IMR-90 (cell line): ENCODE data around the gene DAB1. TPM values are rescaled to one million over a fixed set of nuclear protein-coding genes. Genes with fewer than 3 reads are reported as not detected.

Source experiments
- ATAC-seq: fragments of 200-7000 bp; cut with Tn5 transposase; 2 replicates; pipeline ENCODE4 v1.9.1; 2020; ENCODE audit warnings: low read depth, mild to moderate bottlenecking, moderate library complexity
- BruUV-seq: library from RNA; stranded (reverse); fragments of 400-500 nt; replicated peaks from 2 replicates; lab custom pipeline; 2021; lab: Mats Ljungman, UMichigan
- CTCF ChIA-PET: fragments of 300-600 bp; formaldehyde crosslinking; extraction: SDS; loops from one replicate; lab custom pipeline; 2021; ENCODE audit warnings: antibody characterized with exemption; lab: Yijun Ruan, JAX
- POLR2A ChIA-PET: fragments of 300-600 bp; sonication (Branson Sonifier 250); formaldehyde crosslinking; loops from one replicate; lab custom pipeline; 2022; ENCODE audit warnings: antibody characterized with exemption; ENCODE audit not compliant: unreplicated experiment; lab: Charles Lee
- DNase-seq: peaks from one replicate; pipeline ENCODE4 v3.0.0; 2013
- H2AFZ ChIP-seq: replicated peaks from 2 replicates; pipeline ENCODE3; 2013; ENCODE audit warnings: low read length, mild to moderate bottlenecking; ENCODE audit not compliant: poor library complexity
- H2AK5ac ChIP-seq: 2 replicates; pipeline ENCODE4 v1.6.1; 2013; ENCODE audit warnings: low read depth, low read length, inconsistent platforms
- H2AK9ac ChIP-seq: replicated peaks from 2 replicates; pipeline ENCODE3; 2013; ENCODE audit warnings: mild to moderate bottlenecking, low read depth, low read length, moderate library complexity; ENCODE audit not compliant: poor library complexity
- H2BK120ac ChIP-seq: 2 replicates; pipeline ENCODE4 v1.6.1; 2013; ENCODE audit warnings: low read depth, low read length, inconsistent platforms
- H2BK15ac ChIP-seq: 3 replicates; pipeline ENCODE4 v1.6.1; 2013; ENCODE audit warnings: low read depth, low read length, inconsistent platforms
- H2BK20ac ChIP-seq: 2 replicates; pipeline ENCODE4 v1.6.1; 2013; ENCODE audit warnings: low read depth, mild to moderate bottlenecking, inconsistent platforms, low read length, moderate library complexity
- H2BK5ac ChIP-seq: 2 replicates; pipeline ENCODE4 v1.6.1; 2013; ENCODE audit warnings: mild to moderate bottlenecking, low read depth, low read length, inconsistent platforms; ENCODE audit not compliant: poor library complexity, severe bottlenecking
- H3K14ac ChIP-seq: replicated peaks from 2 replicates; pipeline ENCODE4 v1.6.1; 2013; ENCODE audit warnings: low read depth, low read length, inconsistent platforms
- H3K18ac ChIP-seq: 2 replicates; pipeline ENCODE4 v1.6.1; 2013; ENCODE audit warnings: low read depth, low read length, control low read depth
- H3K23ac ChIP-seq: 2 replicates; pipeline ENCODE4 v1.6.1; 2013; ENCODE audit warnings: low read depth, low read length, inconsistent platforms
- H3K27ac ChIP-seq: 2 replicates; pipeline ENCODE4 v1.5.1; 2013; ENCODE audit warnings: mild to moderate bottlenecking, control low read depth, low read length; ENCODE audit not compliant: insufficient read depth
- H3K27me3 ChIP-seq: 2 replicates; pipeline ENCODE4 v1.6.1; 2013; ENCODE audit warnings: low read length; ENCODE audit not compliant: control insufficient read depth, insufficient read depth
- H3K36me3 ChIP-seq: 2 replicates; pipeline ENCODE4 v1.6.1; 2013; ENCODE audit warnings: low read length, mixed read lengths; ENCODE audit not compliant: control insufficient read depth, insufficient read depth
- H3K4ac ChIP-seq: 2 replicates; pipeline ENCODE4 v1.6.1; 2013; ENCODE audit warnings: low read depth, low read length, inconsistent platforms
- H3K4me1 ChIP-seq: 2 replicates; pipeline ENCODE4 v1.6.1; 2013; ENCODE audit warnings: low read length, mixed read lengths; ENCODE audit not compliant: control insufficient read depth, insufficient read depth
- H3K4me2 ChIP-seq: 2 replicates; pipeline ENCODE4 v1.6.1; 2013; ENCODE audit warnings: low read depth, mild to moderate bottlenecking, control low read depth, low read length, moderate library complexity
- H3K4me3 ChIP-seq: 2 replicates; pipeline ENCODE4 v1.5.1; 2013; ENCODE audit warnings: low read depth, mild to moderate bottlenecking, control low read depth, low read length, moderate library complexity; ENCODE audit not compliant: insufficient read depth
- H3K56ac ChIP-seq: 2 replicates; pipeline ENCODE4 v1.6.1; 2013; ENCODE audit warnings: low read length, inconsistent platforms; ENCODE audit not compliant: insufficient read depth; ENCODE audit errors: extremely low read depth
- H3K79me1 ChIP-seq, 2 experiments: 2 replicates each; pipeline ENCODE4 v1.6.1; 2013; ENCODE audit warnings: low read length in 2 of 2, inconsistent platforms in 1 of 2, low read depth in 1 of 2
- H3K9ac ChIP-seq: 2 replicates; pipeline ENCODE4 v1.6.1; 2013; ENCODE audit warnings: low read depth, low read length, control low read depth
- H3K9me1 ChIP-seq: 2 replicates; pipeline ENCODE4 v1.6.1; 2013; ENCODE audit warnings: low read length, inconsistent platforms; ENCODE audit not compliant: insufficient read depth
- H3K9me3 ChIP-seq: 2 replicates; pipeline ENCODE4 v1.6.1; 2013; ENCODE audit warnings: low read length; ENCODE audit not compliant: control insufficient read depth, insufficient read depth
- H4K20me1 ChIP-seq: 2 replicates; pipeline ENCODE4 v1.6.1; 2013; ENCODE audit warnings: low read length, inconsistent platforms; ENCODE audit not compliant: insufficient read depth
- H4K5ac ChIP-seq: 2 replicates; pipeline ENCODE4 v1.6.1; 2013; ENCODE audit warnings: mild to moderate bottlenecking, low read depth, low read length, control low read depth
- H4K8ac ChIP-seq, 2 experiments: 2 replicates each; pipeline ENCODE4 v1.6.1; 2013; ENCODE audit warnings: low read depth in 2 of 2, low read length in 2 of 2, control low read depth in 1 of 2, inconsistent platforms in 1 of 2
- H4K91ac ChIP-seq: 2 replicates; pipeline ENCODE4 v1.6.1; 2013; ENCODE audit warnings: low read depth, low read length, inconsistent platforms; ENCODE audit not compliant: insufficient read depth
- BHLHE40 ChIP-seq: fragments of 150-350 bp; IDR thresholded peaks from 2 replicates; pipeline ENCODE4 v1.6.1; 2016; ENCODE audit warnings: mild to moderate bottlenecking, low read depth, low read length
- CEBPB ChIP-seq: IDR thresholded peaks from 2 replicates; pipeline ENCODE4 v1.6.1; 2012; ENCODE audit warnings: low read depth, low read length, improper control_type of control experiment
- CHD1 ChIP-seq: IDR thresholded peaks from 2 replicates; pipeline ENCODE4 v1.6.1; 2012; ENCODE audit warnings: low read depth, low read length, improper control_type of control experiment
- FOS ChIP-seq: fragments of 150-350 bp; IDR thresholded peaks from 2 replicates; pipeline ENCODE4 v1.6.1; 2016; ENCODE audit warnings: low read depth, low read length
- MAFK ChIP-seq: IDR thresholded peaks from 2 replicates; pipeline ENCODE4 v1.6.1; 2012; ENCODE audit warnings: low read depth, low read length, improper control_type of control experiment
- MAZ ChIP-seq: IDR thresholded peaks from 2 replicates; pipeline ENCODE4 v1.6.1; 2012; ENCODE audit warnings: low read depth, mild to moderate bottlenecking, low read length, improper control_type of control experiment, moderate library complexity, borderline replicate concordance
- MXI1 ChIP-seq: IDR thresholded peaks from 2 replicates; pipeline ENCODE4 v1.6.1; 2012; ENCODE audit warnings: low read depth, mild to moderate bottlenecking, low read length, moderate library complexity, borderline replicate concordance
- NFE2L2 ChIP-seq: fragments of 150-350 bp; IDR thresholded peaks from 2 replicates; pipeline ENCODE4 v1.6.1; 2016; ENCODE audit warnings: low read depth, mild to moderate bottlenecking, low read length
- POLR2A ChIP-seq: IDR thresholded peaks from 2 replicates; pipeline ENCODE4 v1.6.1; 2012; ENCODE audit warnings: mild to moderate bottlenecking, low read depth, low read length
- RAD21 ChIP-seq: IDR thresholded peaks from 2 replicates; pipeline ENCODE4 v1.6.1; 2012; ENCODE audit warnings: low read length, improper control_type of control experiment
- RCOR1 ChIP-seq: IDR thresholded peaks from 2 replicates; pipeline ENCODE4 v1.6.1; 2012; ENCODE audit warnings: mild to moderate bottlenecking, low read length, improper control_type of control experiment; ENCODE audit not compliant: insufficient replicate concordance
- RFX5 ChIP-seq: IDR thresholded peaks from 2 replicates; pipeline ENCODE4 v1.8.0; 2012; ENCODE audit warnings: low read depth, mild to moderate bottlenecking, low read length, moderate library complexity
- SMC3 ChIP-seq: fragments of 150-350 bp; IDR thresholded peaks from 2 replicates; pipeline ENCODE4 v1.6.1; 2016; ENCODE audit warnings: low read depth, mild to moderate bottlenecking, antibody characterized with exemption, low read length, moderate library complexity
- WGBS, 2 experiments: methylation state at CpG; one replicate each; pipeline versions ENCODE4 v1.1.5 to v1.1.7; 2013; ENCODE audit warnings: missing lambda C conversion rate in 2 of 2; ENCODE audit not compliant: insufficient read length in 1 of 2; ENCODE audit errors: extremely low coverage in 2 of 2; 5-methylcytosine and 5-hydroxymethylcytosine counted together
- dilution Hi-C: fragments of 300-500 bp; cut with HindIII; formaldehyde crosslinking; loops from one replicate; pipeline ENCODE4 v1.14.3; 2018; ENCODE audit warnings: low sequenced_read_pairs; ENCODE audit not compliant: unreplicated experiment
- in situ Hi-C: fragments of 300-500 bp; cut with MboI; formaldehyde crosslinking; loops from 3 replicates; pipeline ENCODE4 v1.14.3; 2019; ENCODE audit warnings: low sequenced_read_pairs, inconsistent platforms, mixed read lengths
- intact Hi-C: fragments of 100-400 bp; cut with micrococcal nuclease; formaldehyde crosslinking; loops from 2 replicates; pipeline ENCODE4 v1.10.0; 2022
- polyA plus RNA-seq, 3 experiments: library from polyadenylated mRNA; depleted of rRNA; stranded (reverse); fragments of >200 nt; gene quantifications; 2 replicates each; pipeline ENCODE4 v1.2.3, GENCODE V29; 2012; ENCODE audit warnings: low replicate concordance in 1 of 3
- total RNA-seq: library from RNA; depleted of rRNA; stranded (reverse); fragments of >200 nt; gene quantifications from 2 replicates; pipeline ENCODE4 v1.2.3, GENCODE V29; 2012
- TF ChIP-seq, protein P1 (sequence below): conservative IDR thresholded peaks from 2 replicates; pipeline ENCODE4 v1.5.1; 2012; ENCODE audit warnings: mild to moderate bottlenecking, low read depth, low read length, improper control_type of control experiment
- TF ChIP-seq, protein P2 (sequence below): fragments of 150-350 bp; IDR thresholded peaks from 2 replicates; pipeline ENCODE4 v1.6.1; 2016; ENCODE audit warnings: low read depth, mild to moderate bottlenecking, low read length, moderate library complexity, borderline replicate concordance
- TF ChIP-seq, protein P3 (sequence below): fragments of 150-350 bp; IDR thresholded peaks from 2 replicates; pipeline ENCODE4 v1.6.1; 2017; ENCODE audit warnings: mild to moderate bottlenecking, antibody characterized with exemption, low read length, low read depth

DAB1 gene
- total and polyA plus RNA-seq, 2 of the 4 experiments (the other 2 are of a cell fraction): 0.18 to 0.41 TPM

DNA sequence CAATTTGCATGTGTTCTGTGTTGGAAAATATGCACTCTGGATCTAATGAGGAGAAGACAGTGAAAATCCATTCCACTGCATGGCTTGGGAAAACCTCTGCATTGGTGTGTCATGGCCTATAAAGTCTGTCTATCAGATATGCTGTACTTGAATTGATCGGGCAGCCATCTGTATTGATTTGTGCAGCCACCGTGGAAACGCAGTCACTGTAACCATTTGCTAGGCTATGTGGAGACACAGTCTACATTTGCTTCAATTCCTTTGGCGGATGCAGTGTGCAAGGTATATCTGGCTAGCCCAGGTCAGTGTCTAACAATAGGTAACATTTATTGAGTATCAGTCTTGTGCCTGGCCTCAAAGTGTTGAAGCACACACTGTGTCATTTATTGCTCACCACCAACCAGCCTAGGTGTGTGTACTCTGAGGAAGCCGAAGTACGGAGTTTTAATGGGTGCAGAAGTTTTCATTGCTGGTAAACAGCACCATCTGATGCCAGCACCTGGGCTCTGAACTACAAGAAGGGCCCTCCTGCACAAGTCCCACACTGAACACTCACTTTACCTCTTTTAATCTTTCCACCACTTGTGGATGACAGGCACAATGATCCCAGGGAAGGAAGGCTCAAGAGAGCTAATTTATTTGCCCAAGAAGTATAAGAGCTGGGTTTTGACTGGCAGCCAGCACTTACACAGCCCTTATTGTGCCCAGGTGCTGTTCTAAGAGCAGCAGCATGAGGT is 83.4 kb downstream of the DAB1 start:
- H3K9me1 ChIP-seq: no peaks in the 10 kb centered on the region
- H4K91ac ChIP-seq: no peak overlapping the region
- in situ Hi-C loops: no loop called here
- intact Hi-C loops: no loop called here
- H3K9me3 ChIP-seq: no peaks in the 10 kb centered on the region
- no peak overlapping the region for H2AK9ac ChIP-seq
- dilution Hi-C loops: no loop called here
- H3K56ac ChIP-seq: no peak overlapping the region
- WGBS, 2 experiments: 96% methylated on average over 3 of the region's 6 CpGs; no CpG with 5 or more reads in 1 of the 2 experiments
- H3K4me2 ChIP-seq: no peak overlapping the region
- no peak overlapping the region for H2BK15ac ChIP-seq
- no peaks in the 10 kb centered on the region for H3K79me1 ChIP-seq
- H3K4ac ChIP-seq: no peak overlapping the region
- H2BK20ac ChIP-seq: no peak overlapping the region
- CTCF ChIA-PET: interaction anchor here (0.9 kb wide), 1 partner anchor 10 kb away, joined by 4 read pairs; no protein-coding TSS in a partner anchor
- no peak overlapping the region for H4K8ac ChIP-seq
- H2BK120ac ChIP-seq: no peak overlapping the region
- no peak overlapping the region for H2BK5ac ChIP-seq
- no peaks in the 10 kb centered on the region for H3K36me3 ChIP-seq
- no peak overlapping the region for H3K4me3 ChIP-seq
- H3K9ac ChIP-seq: no peak overlapping the region
- H3K23ac ChIP-seq: no peak overlapping the region
- no peak overlapping the region for H3K14ac ChIP-seq
- POLR2A ChIA-PET: no interaction called here
- no peak overlapping the region for H4K5ac ChIP-seq
- no peaks in the 10 kb centered on the region; the same call in 1 of the 2 replicates for H3K4me1 ChIP-seq
- no peak overlapping the region for H2AFZ ChIP-seq
- DNase-seq (no peak), ATAC-seq (no peak)
- no peak overlapping the region for H3K27ac ChIP-seq
- no peak overlapping the region for H2AK5ac ChIP-seq
- no TSS peak for BruUV-seq
- no peaks in the 10 kb centered on the region for H3K27me3 ChIP-seq
- H4K20me1 ChIP-seq: no peaks in the 10 kb centered on the region
- H3K18ac ChIP-seq: no peak overlapping the region
- no peak for TF ChIP-seq NFE2L2
- no peak for TF ChIP-seq FOS
- TF ChIP-seq, protein P1, sequence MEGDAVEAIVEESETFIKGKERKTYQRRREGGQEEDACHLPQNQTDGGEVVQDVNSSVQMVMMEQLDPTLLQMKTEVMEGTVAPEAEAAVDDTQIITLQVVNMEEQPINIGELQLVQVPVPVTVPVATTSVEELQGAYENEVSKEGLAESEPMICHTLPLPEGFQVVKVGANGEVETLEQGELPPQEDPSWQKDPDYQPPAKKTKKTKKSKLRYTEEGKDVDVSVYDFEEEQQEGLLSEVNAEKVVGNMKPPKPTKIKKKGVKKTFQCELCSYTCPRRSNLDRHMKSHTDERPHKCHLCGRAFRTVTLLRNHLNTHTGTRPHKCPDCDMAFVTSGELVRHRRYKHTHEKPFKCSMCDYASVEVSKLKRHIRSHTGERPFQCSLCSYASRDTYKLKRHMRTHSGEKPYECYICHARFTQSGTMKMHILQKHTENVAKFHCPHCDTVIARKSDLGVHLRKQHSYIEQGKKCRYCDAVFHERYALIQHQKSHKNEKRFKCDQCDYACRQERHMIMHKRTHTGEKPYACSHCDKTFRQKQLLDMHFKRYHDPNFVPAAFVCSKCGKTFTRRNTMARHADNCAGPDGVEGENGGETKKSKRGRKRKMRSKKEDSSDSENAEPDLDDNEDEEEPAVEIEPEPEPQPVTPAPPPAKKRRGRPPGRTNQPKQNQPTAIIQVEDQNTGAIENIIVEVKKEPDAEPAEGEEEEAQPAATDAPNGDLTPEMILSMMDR: no peak
- no peak for TF ChIP-seq CHD1
- no peak for TF ChIP-seq RCOR1
- no peak for TF ChIP-seq BHLHE40
- TF ChIP-seq POLR2A: no peak
- no peak for TF ChIP-seq MAFK
- TF ChIP-seq, protein P2, sequence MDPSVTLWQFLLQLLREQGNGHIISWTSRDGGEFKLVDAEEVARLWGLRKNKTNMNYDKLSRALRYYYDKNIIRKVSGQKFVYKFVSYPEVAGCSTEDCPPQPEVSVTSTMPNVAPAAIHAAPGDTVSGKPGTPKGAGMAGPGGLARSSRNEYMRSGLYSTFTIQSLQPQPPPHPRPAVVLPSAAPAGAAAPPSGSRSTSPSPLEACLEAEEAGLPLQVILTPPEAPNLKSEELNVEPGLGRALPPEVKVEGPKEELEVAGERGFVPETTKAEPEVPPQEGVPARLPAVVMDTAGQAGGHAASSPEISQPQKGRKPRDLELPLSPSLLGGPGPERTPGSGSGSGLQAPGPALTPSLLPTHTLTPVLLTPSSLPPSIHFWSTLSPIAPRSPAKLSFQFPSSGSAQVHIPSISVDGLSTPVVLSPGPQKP: no peak
- TF ChIP-seq MAZ: no peak
- TF ChIP-seq, protein P3, sequence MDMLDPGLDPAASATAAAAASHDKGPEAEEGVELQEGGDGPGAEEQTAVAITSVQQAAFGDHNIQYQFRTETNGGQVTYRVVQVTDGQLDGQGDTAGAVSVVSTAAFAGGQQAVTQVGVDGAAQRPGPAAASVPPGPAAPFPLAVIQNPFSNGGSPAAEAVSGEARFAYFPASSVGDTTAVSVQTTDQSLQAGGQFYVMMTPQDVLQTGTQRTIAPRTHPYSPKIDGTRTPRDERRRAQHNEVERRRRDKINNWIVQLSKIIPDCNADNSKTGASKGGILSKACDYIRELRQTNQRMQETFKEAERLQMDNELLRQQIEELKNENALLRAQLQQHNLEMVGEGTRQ: no peak
- TF ChIP-seq MXI1: no peak
- no peak for TF ChIP-seq SMC3
- TF ChIP-seq CEBPB: no peak
- no peak for TF ChIP-seq RFX5
- TF ChIP-seq RAD21: no peak
